Frontal cortex (tissue), 4 donors: ENCODE results near the gene KLK1. TPM values are rescaled to one million over a fixed set of nuclear protein-coding genes. Genes with fewer than 3 reads are reported as not detected.
"Not testable (repeated sequence)": the region's sequence is repeated elsewhere in the genome, so short reads cannot be mapped to it uniquely, and the experiment has no call there.

Experiments
- DNase-seq, 2 donors: peaks; one replicate each; pipeline ENCODE4 v3.0.0; 2012; ENCODE audit warnings: low spot score in 2 of 2
- FAIRE-seq: peaks from 2 replicates; lab custom pipeline; 2012; peaks lifted over from hg19 to GRCh38; lab: Jason Lieb, UNC
- small RNA-seq: library from RNA; depleted of rRNA; stranded (forward); fragments of <200 nt; gene quantifications from one replicate; pipeline ENCODE3, GENCODE V24; 2014
- total RNA-seq: library from RNA; depleted of rRNA; stranded (reverse); fragments of >200 nt; gene quantifications from one replicate; pipeline ENCODE4 v1.2.3, GENCODE V29; 2014
- donor health status: control.
- donor health status: control.
- donor health status: control.

The KLK1 gene
- total RNA-seq, 1 donor from 2014 or later: not detected

DNA sequence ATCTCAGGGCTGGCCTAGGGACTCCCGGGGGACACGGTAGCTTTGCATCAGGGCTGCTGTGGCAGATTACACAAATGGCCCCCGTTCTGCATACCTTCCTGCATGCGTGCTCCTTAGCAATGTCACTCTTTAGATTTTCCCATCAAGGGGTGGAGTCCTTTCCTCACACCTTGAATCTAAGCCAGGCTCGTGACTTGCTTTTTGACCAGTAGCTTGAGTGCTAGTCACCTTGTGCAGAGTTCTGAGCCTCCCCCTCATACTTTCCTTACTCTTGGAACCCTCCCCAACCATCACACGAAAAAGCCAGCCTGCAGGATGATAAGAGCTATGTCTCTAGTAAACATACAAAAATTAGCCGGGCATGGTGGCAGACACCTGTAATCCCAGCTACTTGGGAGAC, 50.1 kb downstream of the KLK1 start:
- not testable (repeated sequence) for FAIRE-seq, DNase-seq

- not testable (repeated sequence) for FAIRE-seq, DNase-seq
These were observed 50.7 kb downstream of the KLK1 start for GRCh38 chr19:50772912-50773311.

- FAIRE-seq (no peak), DNase-seq (no peak)
These were observed 51.1 kb downstream of the KLK1 start for GRCh38 chr19:50772476-50772875.

DNA sequence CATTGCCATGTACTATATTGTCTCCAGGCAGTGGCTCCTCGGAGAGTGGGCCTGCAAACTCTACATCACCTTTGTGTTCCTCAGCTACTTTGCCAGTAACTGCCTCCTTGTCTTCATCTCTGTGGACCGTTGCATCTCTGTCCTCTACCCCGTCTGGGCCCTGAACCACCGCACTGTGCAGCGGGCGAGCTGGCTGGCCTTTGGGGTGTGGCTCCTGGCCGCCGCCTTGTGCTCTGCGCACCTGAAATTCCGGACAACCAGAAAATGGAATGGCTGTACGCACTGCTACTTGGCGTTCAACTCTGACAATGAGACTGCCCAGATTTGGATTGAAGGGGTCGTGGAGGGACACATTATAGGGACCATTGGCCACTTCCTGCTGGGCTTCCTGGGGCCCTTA, 52.7 kb downstream of the KLK1 start:
- no peak for DNase-seq
- FAIRE-seq: no peak

DNA sequence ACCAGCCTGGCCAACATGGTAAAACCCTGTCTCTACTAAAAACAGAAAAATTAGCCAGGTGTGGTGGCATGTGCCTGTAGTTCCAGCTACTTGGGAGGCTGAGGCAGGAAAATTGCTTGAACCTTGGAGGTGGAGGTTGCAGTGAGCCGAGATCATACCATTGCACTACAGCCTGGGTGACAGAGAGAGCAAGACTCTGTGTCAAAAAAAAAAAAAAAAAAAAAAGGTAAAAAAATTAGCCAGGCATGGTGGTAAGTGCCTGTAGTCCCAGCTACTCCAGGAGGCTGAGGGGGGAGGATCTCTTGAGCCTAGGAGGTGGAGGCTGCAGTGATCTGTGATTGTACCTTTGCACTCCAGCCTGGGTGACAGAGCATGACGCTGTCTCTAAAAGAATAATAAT, 53.4 kb downstream of the KLK1 start, which contains the start of gene GPR32:
Gene GPR32, plus strand, starts transcription at position 301 of the 400 bp plus-strand sequence. CDS start 137 bp downstream, outside the sequence.
- not testable (repeated sequence) for DNase-seq, FAIRE-seq

Small RNA genes lying within 50 kb of the gene (small RNA-seq; reads per million reads assigned to genes)
- gene SNORD88A: 124 reads per million, percentile 98 among the genes with 10 or more reads in this experiment
- gene SNORD88B: not detected
- gene SNORD88C: not detected

Other genes starting within 250 kb of the KLK1 start
- gene SYT3, start 183.9 kb downstream of the KLK1 start, total RNA-seq: 20.4 TPM
- not detected for gene C19orf81, start 174.3 kb downstream of the KLK1 start, total RNA-seq
- gene SHANK1, start 104.0 kb downstream of the KLK1 start, total RNA-seq: 18.3 TPM
- 2.4 TPM for gene CLEC11A, start 100.4 kb downstream of the KLK1 start, total RNA-seq
- not detected for gene GPR32, start 53.3 kb downstream of the KLK1 start, total RNA-seq
- gene ACP4, start 33.4 kb downstream of the KLK1 start, total RNA-seq: not detected
- not detected for gene KLK15, start 9.8 kb upstream of the KLK1 start, total RNA-seq
- not detected for gene KLK3, start 31.1 kb upstream of the KLK1 start, total RNA-seq
- gene KLK2, start 49.7 kb upstream of the KLK1 start, total RNA-seq: not detected
- not detected for gene KLK4, start 87.6 kb upstream of the KLK1 start, total RNA-seq
- gene KLK5, start 129.3 kb upstream of the KLK1 start, total RNA-seq: not detected
- gene KLK6, start 145.8 kb upstream of the KLK1 start, total RNA-seq: not detected
- gene KLK7, start 160.1 kb upstream of the KLK1 start, total RNA-seq: not detected
- gene KLK8, start 177.8 kb upstream of the KLK1 start, total RNA-seq: not detected
- not detected for gene KLK10, start 195.9 kb upstream of the KLK1 start, total RNA-seq
- gene KLK11, start 202.8 kb upstream of the KLK1 start, total RNA-seq: not detected
- gene KLK12, start 211.2 kb upstream of the KLK1 start, total RNA-seq: not detected
- not detected for gene KLK13, start 241.3 kb upstream of the KLK1 start, total RNA-seq